GM12878 (cell line): ENCODE results near the gene NOL4L. TPM values are rescaled to one million over a fixed set of nuclear protein-coding genes. Genes with fewer than 3 reads are reported as not detected.

Experiments used
- ATAC-seq: fragments of 200-7000 bp; cut with Tn5 transposase; 3 replicates; pipeline ENCODE4 v1.9.1; 2020; ENCODE audit warnings: mild to moderate bottlenecking, moderate library complexity
- BruUV-seq: library from RNA; stranded (reverse); fragments of 400-500 nt; replicated peaks from 2 replicates; lab custom pipeline; 2021; lab: Mats Ljungman, UMichigan
- CTCF ChIA-PET: fragments of 300-600 bp; sonication (Branson Sonifier 250); formaldehyde crosslinking; extraction: SDS; loops from one replicate; lab custom pipeline; 2021; ENCODE audit warnings: inconsistent platforms; lab: Yijun Ruan, JAX
- POLR2A ChIA-PET: fragments of 350-600 bp; formaldehyde crosslinking; extraction: SDS; loops from one replicate; lab custom pipeline; 2021; ENCODE audit warnings: inconsistent platforms; lab: Charles Lee
- RAD21 ChIA-PET: fragments of 300-600 bp; sonication (Branson Sonifier 250); formaldehyde crosslinking; loops from one replicate; lab custom pipeline; 2023; ENCODE audit warnings: antibody characterized with exemption; ENCODE audit not compliant: unreplicated experiment; lab: Charles Lee
- SMC1A ChIA-PET: fragments of 300-600 bp; sonication (Branson Sonifier 250); formaldehyde crosslinking; loops from one replicate; lab custom pipeline; 2023; ENCODE audit not compliant: unreplicated experiment, uncharacterized antibody; lab: Charles Lee
- DNase-seq: peaks from one replicate; pipeline ENCODE4 v3.0.0-alpha.2; 2011; ENCODE audit warnings: low read depth, low spot score
- FAIRE-seq: peaks from 3 replicates; lab custom pipeline; 2011; peaks lifted over from hg19 to GRCh38; lab: Jason Lieb, UNC
- H2AFZ ChIP-seq: 2 replicates; pipeline ENCODE4 v1.6.0; 2011; ENCODE audit warnings: low read depth, low read length, control low read depth; ENCODE audit not compliant: control insufficient read depth
- H3K27ac ChIP-seq: 2 replicates; pipeline ENCODE4 v1.5.1; 2011; ENCODE audit warnings: control low read depth; ENCODE audit not compliant: control insufficient read depth, insufficient read depth
- H3K27me3 ChIP-seq, 2 experiments: replicated peaks in 1 of 2; 2 replicates each; pipeline versions ENCODE4 v1.6.0 to v1.6.1; 2011; ENCODE audit warnings: low read length in 1 of 2; ENCODE audit not compliant: control insufficient read depth in 2 of 2, insufficient read depth in 2 of 2
- H3K36me3 ChIP-seq, 2 experiments: 2 replicates each; pipeline ENCODE4 v1.5.1; 2011; ENCODE audit warnings: low read length in 1 of 2; ENCODE audit not compliant: control insufficient read depth in 2 of 2, insufficient read depth in 2 of 2
- H3K4me1 ChIP-seq: 2 replicates; pipeline ENCODE4 v1.6.1; 2011; ENCODE audit warnings: mild to moderate bottlenecking, low read length, moderate library complexity, mixed read lengths; ENCODE audit not compliant: control insufficient read depth, insufficient read depth
- H3K4me2 ChIP-seq: 2 replicates; pipeline ENCODE4 v1.6.0; 2011; ENCODE audit warnings: control low read depth; ENCODE audit not compliant: control insufficient read depth, insufficient read depth
- H3K4me3 ChIP-seq: fragments of 200-600 bp; sonication (generic); 2 replicates; pipeline ENCODE4 v1.5.1; 2016
- H3K79me2 ChIP-seq: 2 replicates; pipeline ENCODE4 v1.6.0; 2011; ENCODE audit warnings: low read length; ENCODE audit not compliant: control insufficient read depth, insufficient read depth
- H3K9ac ChIP-seq: 2 replicates; pipeline ENCODE4 v1.8.0; 2011; ENCODE audit warnings: low read length, control low read depth, mixed read lengths; ENCODE audit not compliant: control insufficient read depth, insufficient read depth
- H3K9me3 ChIP-seq: replicated peaks from 3 replicates; pipeline ENCODE4 v1.5.1; 2011; ENCODE audit warnings: mild to moderate bottlenecking, low read length; ENCODE audit not compliant: control insufficient read depth, insufficient read depth
- H4K20me1 ChIP-seq: 2 replicates; pipeline ENCODE4 v1.6.0; 2011; ENCODE audit not compliant: control insufficient read depth, insufficient read depth
- ELK1 ChIP-seq: IDR thresholded peaks from 2 replicates; pipeline ENCODE4 v1.6.1; 2012; ENCODE audit warnings: low read depth, low read length, improper control_type of control experiment
- POLR2AphosphoS5 ChIP-seq: IDR thresholded peaks from 2 replicates; pipeline ENCODE4 v1.6.1; 2011; ENCODE audit warnings: mild to moderate bottlenecking, low read length, inconsistent platforms
- REST ChIP-seq: IDR thresholded peaks from 2 replicates; pipeline ENCODE4 v1.6.1; 2012; ENCODE audit warnings: mild to moderate bottlenecking, low read depth, low read length
- USF2 ChIP-seq: IDR thresholded peaks from 2 replicates; pipeline ENCODE4 v1.6.1; 2011; ENCODE audit warnings: low read depth, low read length, improper control_type of control experiment, borderline replicate concordance
- ZNF687 ChIP-seq: fragments of 450-650 bp; IDR thresholded peaks from 2 replicates; pipeline ENCODE4 v1.6.1; 2017; ENCODE audit warnings: mild to moderate bottlenecking, moderate library complexity
- WGBS: methylation state at CpG from one replicate; pipeline ENCODE4 v1.1.6; 2016; ENCODE audit warnings: low lambda C conversion rate; ENCODE audit not compliant: insufficient replicate concordance, insufficient coverage; ENCODE audit errors: missing lambda C conversion rate; 5-methylcytosine and 5-hydroxymethylcytosine counted together
- in situ Hi-C: fragments of 300-500 bp; cut with MboI; formaldehyde crosslinking; loops from 9 replicates; pipeline ENCODE4 v1.14.3; 2018; ENCODE audit warnings: mixed read lengths
- intact Hi-C: fragments of 100-400 bp; cut with micrococcal nuclease; formaldehyde crosslinking; loops from one replicate; pipeline ENCODE4 v1.14.2; 2022; ENCODE audit not compliant: unreplicated experiment
- polyA plus RNA-seq, 11 experiments: library from polyadenylated mRNA; depleted of rRNA in 4 of 11; unstranded in 6 of 11; stranded (reverse) in 5 of 11; fragments of >200 nt; fragmentation: Nextera tagmentation in 4 of 11; fragmentation: Illumina TruSeq in 1 of 11; extraction: Ambion mirVana in 4 of 11; extraction: Trizol in 1 of 11; gene quantifications; 1 replicate in 1 of 11; 2 replicates in 10 of 11; pipeline versions ENCODE4 v1.2.1 to v1.2.3, GENCODE V29; 2011 to 2016; ENCODE audit warnings: inconsistent platforms in 2 of 11, missing spikeins in 2 of 11, low read depth in 1 of 11
- total RNA-seq, 4 experiments: library from RNA; depleted of rRNA in 3 of 4; stranded (reverse); fragments of >200 nt in 3 of 4; fragmentation: Illumina TruSeq in 1 of 4; extraction: Trizol in 1 of 4; gene quantifications; 2 replicates each; pipeline versions ENCODE4 v1.2.1 to v1.2.3, GENCODE V29; 2013 to 2021

The NOL4L gene
- total and polyA plus RNA-seq, 10 of the 15 experiments (the other 5 are each of a cell fraction or from before 2014, with no cell fraction given), result 2.3 to 24.0 (median 8.0) TPM

GRCh38 chr20:32487381-32487780, 97.8 kb downstream of the NOL4L start:
- H3K4me2 ChIP-seq, result no peak overlapping the region

More at GRCh38 chr20:32487381-32487780, 97.8 kb downstream of the NOL4L start:
- POLR2A ChIA-PET, result no interaction called here
- Histone ChIP-seq H3K9ac (no peak overlapping the region), H4K20me1 (no peaks in the 10 kb centered on the region), H2AFZ (no peak overlapping the region), H3K4me1 (peaks cover 5% of the 10 kb centered on the region), H3K27me3 (no peaks in the 10 kb centered on the region), H3K36me3 (no peaks in the 10 kb centered on the region), H3K79me2 (no peaks in the 10 kb centered on the region), H3K27ac (no peak overlapping the region), H3K9me3 (no peaks in the 10 kb centered on the region), H3K4me3 (no peak overlapping the region)
- BruUV-seq, result no TSS peak
- FAIRE-seq (no peak), ATAC-seq (no peak), DNase-seq (no peak)
- CTCF ChIA-PET, result no interaction called here
- TF ChIP-seq USF2, result no peak
- TF ChIP-seq POLR2AphosphoS5, result no peak
- no peak for TF ChIP-seq ZNF687
- TF ChIP-seq ELK1, result no peak
- no peak for TF ChIP-seq REST
- RAD21 ChIA-PET, result no interaction called here
- 23% methylated on average over 3 of the region's 3 CpGs for WGBS
- SMC1A ChIA-PET, result no interaction called here
- in situ Hi-C loops, result no loop called here
- intact Hi-C loops, result no loop called here
